ENCODE measurements around the gene CRTC1. TPM values are rescaled to one million over a fixed set of nuclear protein-coding genes. Genes with fewer than 3 reads are reported as not detected.

CRTC1 gene
- total RNA-seq, 4 donors from 2014 or later = 2.4 to 17.5 (median 6.7) TPM

DNA sequence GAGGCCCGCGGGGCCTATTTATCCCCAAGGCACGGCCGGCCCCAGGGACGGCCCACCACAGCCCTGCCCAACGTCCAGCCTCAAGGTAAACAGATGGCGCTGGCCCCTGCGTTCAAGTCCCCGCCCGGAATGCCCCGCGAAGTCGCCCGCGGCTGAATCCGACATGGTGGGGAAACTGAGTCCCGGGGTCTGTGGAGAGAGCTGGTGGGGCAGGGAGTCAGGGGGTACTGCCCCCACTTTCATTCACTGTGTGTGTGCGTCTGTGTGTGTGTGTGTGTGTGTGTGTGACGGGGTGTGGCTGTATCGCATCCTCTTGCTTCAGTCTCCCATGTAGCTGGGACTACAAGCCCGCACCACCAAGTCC is 107.8 kb downstream of the CRTC1 start:
- Histone ChIP-seq H3K27me3 (peaks cover 35 to 50% of the 10 kb centered on the region in 2 donors), H3K4me3 (no peak overlapping the region), H3K36me3 (no peaks in the 10 kb centered on the region), H3K9me3 (no peaks in the 10 kb centered on the region), H3K4me1 (peaks cover 0 to 15% of the 10 kb centered on the region in 2 donors), H3K27ac (no peak overlapping the region)
- DNase-seq = no peak
- no peak for TF ChIP-seq POLR2A (IDR thresholded peaks at IDR 0.05)
- TF ChIP-seq, protein P1, sequence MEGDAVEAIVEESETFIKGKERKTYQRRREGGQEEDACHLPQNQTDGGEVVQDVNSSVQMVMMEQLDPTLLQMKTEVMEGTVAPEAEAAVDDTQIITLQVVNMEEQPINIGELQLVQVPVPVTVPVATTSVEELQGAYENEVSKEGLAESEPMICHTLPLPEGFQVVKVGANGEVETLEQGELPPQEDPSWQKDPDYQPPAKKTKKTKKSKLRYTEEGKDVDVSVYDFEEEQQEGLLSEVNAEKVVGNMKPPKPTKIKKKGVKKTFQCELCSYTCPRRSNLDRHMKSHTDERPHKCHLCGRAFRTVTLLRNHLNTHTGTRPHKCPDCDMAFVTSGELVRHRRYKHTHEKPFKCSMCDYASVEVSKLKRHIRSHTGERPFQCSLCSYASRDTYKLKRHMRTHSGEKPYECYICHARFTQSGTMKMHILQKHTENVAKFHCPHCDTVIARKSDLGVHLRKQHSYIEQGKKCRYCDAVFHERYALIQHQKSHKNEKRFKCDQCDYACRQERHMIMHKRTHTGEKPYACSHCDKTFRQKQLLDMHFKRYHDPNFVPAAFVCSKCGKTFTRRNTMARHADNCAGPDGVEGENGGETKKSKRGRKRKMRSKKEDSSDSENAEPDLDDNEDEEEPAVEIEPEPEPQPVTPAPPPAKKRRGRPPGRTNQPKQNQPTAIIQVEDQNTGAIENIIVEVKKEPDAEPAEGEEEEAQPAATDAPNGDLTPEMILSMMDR (IDR thresholded peaks at IDR 0.05) = no peak
- intact Hi-C loops (cut with DNase I; ENCODE audit: low total_unique reads) = no loop called here

DNA sequence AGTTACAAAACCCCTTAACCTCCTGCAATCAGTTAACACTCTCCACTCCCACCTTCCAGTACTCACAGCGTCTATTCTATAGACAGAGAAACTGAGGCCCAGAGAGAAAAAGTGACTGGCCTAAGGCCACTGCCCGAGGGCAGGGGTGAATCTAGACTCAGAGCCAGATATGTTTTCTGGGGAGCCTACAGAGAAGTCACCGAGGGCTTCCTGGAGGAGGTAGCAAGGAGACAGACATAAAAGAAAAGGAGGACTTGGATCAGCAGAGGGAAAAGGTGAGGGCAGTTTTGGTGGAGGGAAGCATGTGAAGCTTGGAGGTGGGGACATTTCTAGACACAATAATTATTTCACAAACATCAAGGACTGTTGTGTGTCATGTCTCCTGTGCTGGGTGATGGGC is 109.2 kb downstream of the CRTC1 start:
- no peak overlapping the region for H3K27ac ChIP-seq
- intact Hi-C loops (cut with DNase I; ENCODE audit: low total_unique reads) = no loop called here
- H3K27me3 ChIP-seq = peaks cover 27 to 42% of the 10 kb centered on the region in 2 donors
- no peaks in the 10 kb centered on the region for H3K36me3 ChIP-seq
- H3K4me1 ChIP-seq = peaks cover 0 to 15% of the 10 kb centered on the region in 2 donors
- no peak overlapping the region for H3K4me3 ChIP-seq
- H3K9me3 ChIP-seq = no peaks in the 10 kb centered on the region
- DNase-seq = no peak
- TF ChIP-seq POLR2A (IDR thresholded peaks at IDR 0.05) = no peak
- TF ChIP-seq, protein P1 (IDR thresholded peaks at IDR 0.05) = no peak

DNA sequence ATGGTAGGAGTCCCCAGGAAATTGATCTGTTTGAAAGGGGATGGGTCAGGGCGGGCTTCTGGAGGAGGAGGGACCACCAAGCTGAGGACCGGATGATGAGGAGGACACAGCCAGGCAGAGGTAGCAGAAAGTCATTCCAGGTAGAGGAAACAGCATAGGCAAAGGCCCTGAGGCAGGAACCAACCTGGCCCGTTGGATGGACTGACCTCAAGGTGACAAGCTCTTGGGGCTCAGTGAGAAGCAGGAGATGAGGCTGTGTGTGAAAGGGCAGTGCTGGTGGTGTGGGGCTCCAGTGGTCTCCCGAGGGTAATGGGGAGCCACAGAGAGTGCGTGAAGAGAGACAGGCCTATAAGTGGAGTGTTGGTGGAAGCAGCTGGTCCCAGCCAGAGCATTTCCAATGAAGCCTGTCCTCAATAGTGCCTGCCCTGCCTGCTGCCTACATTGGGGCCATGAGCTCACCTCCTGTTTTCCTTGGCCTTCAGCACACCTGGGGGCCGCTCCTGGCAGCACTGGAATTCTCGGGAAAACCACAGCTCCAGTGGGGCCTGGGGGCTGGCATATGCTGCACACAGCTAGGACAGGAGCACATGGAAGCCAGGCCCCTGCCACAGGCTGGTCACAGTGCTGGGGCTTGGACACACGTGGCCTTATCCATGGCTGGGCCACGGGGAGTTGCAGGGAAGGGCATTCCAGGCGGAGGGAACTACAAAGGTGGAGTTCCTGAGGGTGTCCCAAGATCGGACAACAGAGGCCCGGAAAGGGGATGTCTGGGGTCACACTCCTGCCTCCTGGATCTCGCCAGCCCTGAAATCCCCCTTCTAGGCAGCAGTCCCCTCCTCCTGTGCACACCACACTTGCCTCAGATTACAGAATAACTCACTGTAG is 109.9 kb downstream of the CRTC1 start:
- TF ChIP-seq POLR2A (IDR thresholded peaks at IDR 0.05) = no peak
- Histone ChIP-seq H3K4me3 (no peak overlapping the region), H3K36me3 (no peaks in the 10 kb centered on the region), H3K9me3 (no peaks in the 10 kb centered on the region), H3K4me1 (peaks cover 0 to 15% of the 10 kb centered on the region in 2 donors), H3K27me3 (peaks cover 22 to 36% of the 10 kb centered on the region in 2 donors), H3K27ac (no peak overlapping the region)
- no peak for DNase-seq
- intact Hi-C loops (cut with DNase I; ENCODE audit: low total_unique reads) = no loop called here

DNA sequence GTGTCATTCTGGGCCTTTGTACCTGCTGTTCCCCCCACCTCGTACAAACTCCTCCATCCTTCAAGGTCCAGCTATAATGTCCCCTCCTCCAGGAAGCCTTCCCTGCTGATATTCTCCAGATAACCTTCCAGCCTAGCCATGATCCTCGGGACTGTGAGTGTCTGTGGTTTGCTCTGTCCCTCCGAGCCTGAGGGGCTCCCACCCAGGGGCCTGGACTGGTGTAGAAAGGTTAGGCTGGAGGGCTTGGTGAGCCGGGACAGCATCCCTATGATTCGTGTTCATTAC is 110.5 kb downstream of the CRTC1 start:
- no peak overlapping the region for H3K27ac ChIP-seq
- H3K27me3 ChIP-seq = peaks cover 21 to 30% of the 10 kb centered on the region in 2 donors
- intact Hi-C loops (cut with DNase I; ENCODE audit: low total_unique reads) = no loop called here
- no peaks in the 10 kb centered on the region for H3K36me3 ChIP-seq
- DNase-seq = no peak
- H3K9me3 ChIP-seq = no peaks in the 10 kb centered on the region
- H3K4me3 ChIP-seq = no peak overlapping the region
- peaks cover 0 to 15% of the 10 kb centered on the region in 2 donors for H3K4me1 ChIP-seq
- TF ChIP-seq POLR2A (IDR thresholded peaks at IDR 0.05) = no peak
- TF ChIP-seq, protein P1 (IDR thresholded peaks at IDR 0.05) = no peak

DNA sequence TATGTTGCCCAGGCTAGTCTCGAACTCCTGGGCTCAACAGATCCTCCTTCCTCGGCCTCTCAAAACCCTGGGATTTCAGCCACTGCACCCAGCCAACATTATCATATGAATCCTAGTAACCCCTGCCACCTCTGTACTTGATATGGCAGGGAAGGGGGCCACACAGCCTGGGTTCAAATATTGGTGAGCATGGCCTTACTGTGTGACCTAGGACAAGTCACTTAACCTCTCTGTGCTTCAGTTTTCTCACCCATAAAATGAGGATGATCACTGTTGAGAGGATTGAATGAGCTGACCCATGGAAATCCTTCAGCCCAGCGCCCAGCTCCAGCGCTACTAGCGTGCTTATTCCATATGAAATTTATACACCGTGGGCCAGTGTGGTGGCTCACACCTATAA is 111.2 kb downstream of the CRTC1 start:
- Histone ChIP-seq H3K4me3 (no peak overlapping the region), H3K9me3 (no peaks in the 10 kb centered on the region), H3K36me3 (no peaks in the 10 kb centered on the region), H3K4me1 (peaks cover 0 to 14% of the 10 kb centered on the region in 2 donors), H3K27ac (no peak overlapping the region), H3K27me3 (peaks cover 14 to 23% of the 10 kb centered on the region in 2 donors)
- no peak for TF ChIP-seq POLR2A (IDR thresholded peaks at IDR 0.05)
- TF ChIP-seq, protein P1 (IDR thresholded peaks at IDR 0.05) = no peak
- no peak for DNase-seq
- intact Hi-C loops (cut with DNase I; ENCODE audit: low total_unique reads) = no loop called here

All from uterus (tissue), 4 donors.